Endothelial cell of umbilical vein (primary cell): ENCODE measurements around the gene LYZL1.

Experiments
- CTCF ChIP-seq, 2 donors: IDR thresholded peaks; 1 replicate in 1 of 2; 2 replicates in 1 of 2; pipeline ENCODE4 v1.5.1; 2011; ENCODE audit warnings: low read length in 2 of 2, mild to moderate bottlenecking in 2 of 2, moderate library complexity in 2 of 2, control low read depth in 1 of 2, inconsistent platforms in 1 of 2, low read depth in 1 of 2; ENCODE audit not compliant: insufficient read depth in 1 of 2; ENCODE audit errors: extremely low read depth in 1 of 2
- EZH2 ChIP-seq: IDR thresholded peaks from 2 replicates; pipeline ENCODE4 v1.6.1; 2012; ENCODE audit warnings: borderline replicate concordance, low read depth, mild to moderate bottlenecking, moderate library complexity, low read length, inconsistent platforms; ENCODE audit not compliant: severe bottlenecking
- GATA2 ChIP-seq: IDR thresholded peaks from 2 replicates; pipeline ENCODE4 v1.7.0; 2011; ENCODE audit warnings: low read depth, mild to moderate bottlenecking, moderate library complexity, mixed read lengths, low read length; ENCODE audit not compliant: insufficient read length, insufficient read depth

DNA sequence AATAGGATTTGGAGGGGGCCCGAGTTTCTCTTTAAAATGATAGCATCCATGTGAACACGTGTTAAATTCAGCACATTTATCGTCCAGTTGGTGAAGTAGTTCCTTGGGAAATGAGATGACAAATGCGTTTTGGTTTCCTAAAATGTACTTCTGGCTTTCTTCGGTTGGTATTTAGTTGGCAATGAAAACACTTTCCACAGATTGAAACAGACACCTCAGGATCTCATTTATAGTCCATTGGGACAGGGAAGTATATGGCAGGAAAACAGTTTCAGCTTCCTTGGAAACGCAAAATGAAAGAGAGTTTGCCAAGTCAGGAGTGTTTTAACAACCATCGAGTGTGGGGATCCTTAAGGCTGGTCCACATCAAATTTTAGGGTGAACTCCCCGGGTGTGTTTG lies 19.4 kb upstream of the LYZL1 start:
- no peak for TF ChIP-seq GATA2
- TF ChIP-seq CTCF (IDR thresholded peaks at IDR 0.05; ENCODE audit: extremely low read depth in 1 of 2, insufficient read depth in 1 of 2, low read depth in 1 of 2, low read length in 2 of 2), result no peak
- TF ChIP-seq EZH2, result no peak
